Cardiac muscle cell (in vitro differentiated cells and primary cell): ENCODE data around the gene COPS9. TPM values are rescaled to one million over a fixed set of nuclear protein-coding genes. Genes with fewer than 3 reads are reported as not detected.

Experiments used
- DNase-seq, 2 donors: peaks; one replicate each; pipeline versions ENCODE4 v3.0.0 to v3.0.0-alpha.2; 2010 to 2017; ENCODE audit warnings: low read depth in 1 of 2, low spot score in 1 of 2
- H3K27ac ChIP-seq: fragments of 200-600 bp; sonication (generic); 2 replicates; pipeline ENCODE4 v1.5.1; 2016
- H3K27me3 ChIP-seq: fragments of 200-600 bp; sonication (generic); 2 replicates; pipeline ENCODE4 v1.6.0; 2016; ENCODE audit warnings: control low read depth
- H3K36me3 ChIP-seq: fragments of 200-600 bp; sonication (generic); 2 replicates; pipeline ENCODE4 v1.5.1; 2016; ENCODE audit warnings: control low read depth
- H3K4me1 ChIP-seq: fragments of 200-600 bp; sonication (generic); 2 replicates; pipeline ENCODE4 v1.8.1; 2017; ENCODE audit warnings: low read depth, mild to moderate bottlenecking, mixed run types
- H3K4me3 ChIP-seq: fragments of 200-600 bp; sonication (generic); 2 replicates; pipeline ENCODE4 v1.5.1; 2016; ENCODE audit warnings: mild to moderate bottlenecking
- H3K9me3 ChIP-seq: fragments of 200-600 bp; sonication (generic); 2 replicates; pipeline ENCODE4 v1.5.1; 2017; ENCODE audit warnings: low read depth, mild to moderate bottlenecking, control low read depth
- polyA plus RNA-seq: library from polyadenylated mRNA; unstranded; fragments of >200 nt; fragmentation: Nextera tagmentation; extraction: Ambion mirVana; gene quantifications from 2 replicates; pipeline ENCODE4 v1.2.1, GENCODE V29; 2016
- total RNA-seq: library from RNA; depleted of rRNA; stranded (reverse); fragments of >200 nt; gene quantifications from 2 replicates; pipeline ENCODE4 v1.2.3, GENCODE V29; 2016
- TF ChIP-seq, protein P1 (sequence below): IDR thresholded peaks from 2 replicates; pipeline ENCODE4 v1.5.1; 2012; ENCODE audit warnings: low read depth, mild to moderate bottlenecking, low read length

Gene COPS9
- total and polyA plus RNA-seq, 2 experiments from 2014 or later = 111 to 321 TPM

DNA sequence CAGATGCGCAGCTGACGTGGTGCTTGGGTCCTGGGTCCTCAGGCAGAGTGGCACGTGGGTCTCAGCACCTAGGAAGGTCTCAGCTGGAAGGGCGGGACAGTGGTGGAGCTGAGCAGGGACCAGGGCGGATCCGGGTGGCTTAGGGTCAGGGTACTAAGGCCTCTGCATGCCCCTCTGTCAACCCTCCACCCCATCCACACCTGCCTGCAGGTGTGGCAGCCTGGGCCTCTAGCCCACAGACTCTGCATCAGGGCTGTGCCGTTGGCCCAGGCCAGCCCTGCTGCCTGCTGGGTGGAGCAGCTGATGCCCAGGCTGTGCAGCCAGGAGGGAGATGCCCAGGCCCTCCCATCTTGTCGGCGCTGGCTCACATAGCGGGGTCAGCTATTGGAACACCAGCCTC lies 28.9 kb upstream of the COPS9 start:
- Histone ChIP-seq H3K9me3 (no peaks in the 10 kb centered on the region), H3K4me1 (no peaks in the 10 kb centered on the region), H3K27me3 (no peaks in the 10 kb centered on the region), H3K27ac (no peak overlapping the region), H3K36me3 (no peaks in the 10 kb centered on the region), H3K4me3 (no peak overlapping the region)
- TF ChIP-seq, protein P1, sequence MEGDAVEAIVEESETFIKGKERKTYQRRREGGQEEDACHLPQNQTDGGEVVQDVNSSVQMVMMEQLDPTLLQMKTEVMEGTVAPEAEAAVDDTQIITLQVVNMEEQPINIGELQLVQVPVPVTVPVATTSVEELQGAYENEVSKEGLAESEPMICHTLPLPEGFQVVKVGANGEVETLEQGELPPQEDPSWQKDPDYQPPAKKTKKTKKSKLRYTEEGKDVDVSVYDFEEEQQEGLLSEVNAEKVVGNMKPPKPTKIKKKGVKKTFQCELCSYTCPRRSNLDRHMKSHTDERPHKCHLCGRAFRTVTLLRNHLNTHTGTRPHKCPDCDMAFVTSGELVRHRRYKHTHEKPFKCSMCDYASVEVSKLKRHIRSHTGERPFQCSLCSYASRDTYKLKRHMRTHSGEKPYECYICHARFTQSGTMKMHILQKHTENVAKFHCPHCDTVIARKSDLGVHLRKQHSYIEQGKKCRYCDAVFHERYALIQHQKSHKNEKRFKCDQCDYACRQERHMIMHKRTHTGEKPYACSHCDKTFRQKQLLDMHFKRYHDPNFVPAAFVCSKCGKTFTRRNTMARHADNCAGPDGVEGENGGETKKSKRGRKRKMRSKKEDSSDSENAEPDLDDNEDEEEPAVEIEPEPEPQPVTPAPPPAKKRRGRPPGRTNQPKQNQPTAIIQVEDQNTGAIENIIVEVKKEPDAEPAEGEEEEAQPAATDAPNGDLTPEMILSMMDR = no peak
- no peak for DNase-seq

DNA sequence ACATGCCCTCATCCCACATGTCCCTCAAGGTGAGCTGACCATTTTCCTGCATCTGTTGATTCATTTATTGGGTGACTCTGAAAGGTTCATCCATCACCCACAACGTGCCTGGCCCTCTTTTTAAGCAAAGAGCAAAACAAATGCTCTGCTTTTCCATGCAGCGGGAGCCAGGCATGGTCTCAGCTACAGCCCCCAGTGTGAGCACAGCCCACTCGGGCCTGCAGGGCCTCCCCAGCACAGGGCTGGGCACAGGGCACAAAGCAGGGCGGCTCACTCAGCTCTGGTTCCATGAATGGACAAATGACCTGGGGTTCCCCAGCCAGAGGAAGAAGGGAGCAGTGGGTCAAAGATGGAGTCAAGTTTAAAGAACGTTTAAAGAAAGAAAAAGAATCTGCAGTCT lies 28.5 kb upstream of the COPS9 start:
- TF ChIP-seq, protein P1 = no peak
- Histone ChIP-seq H3K9me3 (no peaks in the 10 kb centered on the region), H3K4me1 (no peaks in the 10 kb centered on the region), H3K36me3 (no peaks in the 10 kb centered on the region), H3K27ac (no peak overlapping the region), H3K27me3 (no peaks in the 10 kb centered on the region), H3K4me3 (no peak overlapping the region)
- no peak for DNase-seq

DNA sequence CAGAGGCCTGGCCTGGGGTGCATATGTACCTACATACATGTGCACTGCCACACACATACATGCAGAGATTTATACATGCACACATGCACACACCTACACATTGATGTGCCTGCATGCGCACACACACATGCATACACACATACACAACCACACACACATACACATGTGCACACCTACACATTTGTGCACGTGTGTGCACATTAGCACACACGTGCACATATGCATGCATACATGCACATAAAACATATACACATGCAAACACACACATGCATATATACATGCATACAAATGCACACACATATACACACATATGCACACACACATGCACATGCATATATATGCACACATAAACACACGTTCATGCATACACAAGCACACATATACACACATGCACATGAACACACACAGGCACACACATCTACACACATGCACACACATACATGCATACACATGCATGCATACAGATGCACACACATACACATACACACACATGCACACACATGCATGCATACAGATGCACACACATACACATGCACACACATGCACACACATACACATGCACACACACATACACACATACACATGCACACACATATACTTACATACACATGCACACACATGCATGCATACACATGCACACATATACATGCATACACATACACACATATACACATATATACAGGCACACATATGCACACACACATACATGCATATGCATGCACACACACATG lies 27.9 kb upstream of the COPS9 start:
- Histone ChIP-seq H3K27me3 (no peaks in the 10 kb centered on the region), H3K27ac (no peak overlapping the region), H3K9me3 (no peaks in the 10 kb centered on the region), H3K4me3 (no peak overlapping the region), H3K4me1 (no peaks in the 10 kb centered on the region), H3K36me3 (no peaks in the 10 kb centered on the region)
- DNase-seq = no peak
- TF ChIP-seq, protein P1 = no peak

DNA sequence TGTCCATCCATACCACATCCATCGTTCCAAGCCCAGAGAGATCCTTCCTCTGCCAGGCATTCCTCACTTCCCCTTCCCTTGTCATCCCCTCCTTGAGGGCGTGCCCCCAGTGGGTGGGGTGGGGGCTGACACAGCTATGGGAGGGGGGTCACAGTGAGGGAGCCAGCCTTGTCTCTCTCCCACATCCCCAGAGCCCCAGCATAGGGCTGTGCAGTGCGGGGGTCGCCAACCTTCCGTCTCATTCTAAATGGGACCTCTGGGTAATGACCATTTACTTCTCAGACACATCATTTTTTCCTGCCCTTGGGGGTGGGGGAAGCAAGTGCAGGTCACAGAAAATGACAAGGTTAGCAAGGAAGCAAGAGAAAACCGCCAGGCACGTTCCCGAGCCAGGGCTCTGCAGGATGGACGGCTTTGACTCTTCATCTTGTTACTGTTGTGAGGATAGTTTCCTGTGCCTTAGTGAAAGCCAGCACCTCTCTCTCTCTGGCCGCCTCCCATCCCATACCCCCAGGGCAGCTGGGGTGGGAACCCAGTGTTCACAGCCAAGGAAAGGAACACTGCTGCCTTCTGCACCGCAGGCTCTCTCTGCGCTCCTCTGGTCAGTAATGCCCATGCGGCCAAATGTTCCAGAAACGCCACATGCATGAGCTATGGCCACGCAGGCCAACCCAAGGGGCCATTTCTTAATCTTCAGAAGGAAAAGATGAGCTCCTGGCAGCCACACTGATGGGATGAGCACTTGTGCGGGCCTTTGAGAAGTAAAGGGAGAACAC lies 27.0 kb upstream of the COPS9 start:
- Histone ChIP-seq H3K27me3 (no peaks in the 10 kb centered on the region), H3K9me3 (no peaks in the 10 kb centered on the region), H3K36me3 (no peaks in the 10 kb centered on the region), H3K27ac (no peak overlapping the region), H3K4me3 (no peak overlapping the region), H3K4me1 (no peaks in the 10 kb centered on the region)
- DNase-seq = no peak
- TF ChIP-seq, protein P1 = no peak

DNA sequence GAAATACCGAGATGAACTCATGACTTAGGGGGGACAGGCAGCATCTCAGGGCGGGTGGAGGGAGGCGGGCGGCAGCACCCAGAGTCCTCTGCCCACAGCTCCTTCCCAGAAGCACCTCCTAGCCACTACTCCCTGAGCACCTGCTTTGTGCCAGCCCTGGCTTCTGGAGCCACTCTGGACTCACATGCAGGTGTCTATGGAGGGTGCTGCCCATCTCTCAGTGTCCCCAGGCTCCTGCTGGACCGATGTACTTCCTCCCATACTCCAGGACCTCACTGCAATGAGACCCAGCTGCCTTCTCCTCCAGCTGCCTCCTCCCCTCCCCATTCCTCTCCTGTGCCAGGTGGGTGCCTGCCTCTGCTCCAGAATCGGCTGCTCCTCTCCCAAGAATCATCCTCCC lies 26.4 kb upstream of the COPS9 start:
- H3K4me1 ChIP-seq = no peaks in the 10 kb centered on the region
- no peaks in the 10 kb centered on the region for H3K9me3 ChIP-seq
- TF ChIP-seq, protein P1 = no peak
- DNase-seq = no peak
- H3K4me3 ChIP-seq = no peak overlapping the region
- H3K27ac ChIP-seq = no peak overlapping the region
- no peaks in the 10 kb centered on the region for H3K36me3 ChIP-seq
- H3K27me3 ChIP-seq = no peaks in the 10 kb centered on the region
